WTC11 (cell line): Measurements from ENCODE around the gene MEGF10.

ENCODE experiments used
- FOXK1 ChIP-seq: sonication (generic); formaldehyde crosslinking; IDR thresholded peaks from 2 replicates; pipeline ENCODE4 v1.8.0; 2022; ENCODE audit warnings: mild to moderate bottlenecking, moderate library complexity, missing genetic modification reagents
- TF ChIP-seq, protein P1 (sequence below): fragments of 200-600 bp; IDR thresholded peaks from 2 replicates; pipeline ENCODE4 v1.8.0; 2022; ENCODE audit warnings: antibody characterized with exemption

DNA sequence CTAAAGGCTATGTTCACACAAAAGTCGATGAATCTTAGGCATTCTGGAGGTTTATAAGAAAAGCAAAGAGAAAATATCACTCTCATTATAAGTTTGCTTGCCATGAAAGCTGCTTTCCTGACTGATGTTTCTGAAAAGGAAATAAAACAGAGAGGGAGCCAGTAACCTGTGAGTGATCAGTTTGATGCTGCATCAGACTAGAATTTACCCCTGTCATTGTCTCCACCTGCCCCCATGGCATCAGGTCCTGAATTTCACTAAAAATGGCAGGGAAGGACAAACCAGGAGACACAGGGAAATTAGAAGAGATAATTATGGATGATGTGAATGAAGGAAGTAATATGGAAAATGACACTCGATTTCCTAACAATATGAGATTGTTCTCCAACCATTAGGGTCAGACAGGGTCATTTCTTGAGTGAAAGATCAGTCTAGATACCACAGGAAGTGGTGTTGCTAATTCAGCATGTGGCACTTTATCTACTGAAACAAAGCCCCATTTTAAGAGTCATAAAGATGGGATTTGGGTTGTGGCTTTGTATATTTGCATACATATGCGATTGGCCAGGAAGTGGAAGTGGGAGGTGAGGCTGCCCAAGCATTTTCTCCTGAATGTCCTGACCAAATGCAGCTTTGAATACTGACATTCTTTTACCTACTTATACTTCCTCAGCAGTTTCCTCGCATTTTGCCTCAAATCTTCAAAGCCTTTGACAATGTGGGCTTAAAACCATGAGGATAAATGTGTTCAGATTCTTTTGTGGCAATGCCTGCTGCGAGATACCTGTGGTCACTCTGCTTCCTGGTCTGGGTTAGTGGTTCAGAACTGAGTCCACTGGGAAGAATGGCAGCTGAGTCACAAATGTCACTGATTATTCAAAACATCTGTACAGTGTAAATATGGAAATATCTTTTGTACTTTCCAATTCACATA lies 29.7 kb downstream of the MEGF10 start:
- TF ChIP-seq, protein P1, sequence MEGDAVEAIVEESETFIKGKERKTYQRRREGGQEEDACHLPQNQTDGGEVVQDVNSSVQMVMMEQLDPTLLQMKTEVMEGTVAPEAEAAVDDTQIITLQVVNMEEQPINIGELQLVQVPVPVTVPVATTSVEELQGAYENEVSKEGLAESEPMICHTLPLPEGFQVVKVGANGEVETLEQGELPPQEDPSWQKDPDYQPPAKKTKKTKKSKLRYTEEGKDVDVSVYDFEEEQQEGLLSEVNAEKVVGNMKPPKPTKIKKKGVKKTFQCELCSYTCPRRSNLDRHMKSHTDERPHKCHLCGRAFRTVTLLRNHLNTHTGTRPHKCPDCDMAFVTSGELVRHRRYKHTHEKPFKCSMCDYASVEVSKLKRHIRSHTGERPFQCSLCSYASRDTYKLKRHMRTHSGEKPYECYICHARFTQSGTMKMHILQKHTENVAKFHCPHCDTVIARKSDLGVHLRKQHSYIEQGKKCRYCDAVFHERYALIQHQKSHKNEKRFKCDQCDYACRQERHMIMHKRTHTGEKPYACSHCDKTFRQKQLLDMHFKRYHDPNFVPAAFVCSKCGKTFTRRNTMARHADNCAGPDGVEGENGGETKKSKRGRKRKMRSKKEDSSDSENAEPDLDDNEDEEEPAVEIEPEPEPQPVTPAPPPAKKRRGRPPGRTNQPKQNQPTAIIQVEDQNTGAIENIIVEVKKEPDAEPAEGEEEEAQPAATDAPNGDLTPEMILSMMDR = no peak
- TF ChIP-seq FOXK1 = no peak
